OCI-M1 (cell line): Measurements from ENCODE around the gene EDRF1.

Source experiments
- DNase-seq: peaks from one replicate; lab custom pipeline; 2025; lab: John Stamatoyannopoulos, UW

The EDRF1 gene

GRCh38 chr10:125792342-125793300, 73.1 kb downstream of the EDRF1 start:
- DNase-seq = no peak

GRCh38 chr10:125795128-125795527, 75.6 kb downstream of the EDRF1 start:
- no peak for DNase-seq

GRCh38 chr10:125795637-125796190, 76.2 kb downstream of the EDRF1 start:
- no peak for DNase-seq

GRCh38 chr10:125797424-125797823, 77.9 kb downstream of the EDRF1 start:
- no peak for DNase-seq

- DNase-seq = no peak
Observed at GRCh38 chr10:125797994-125798662, 78.6 kb downstream of the EDRF1 start.

GRCh38 chr10:125799451-125800182, 80.1 kb downstream of the EDRF1 start:
- DNase-seq = peak; percentile 13

- no peak for DNase-seq
Observed at GRCh38 chr10:125801574-125801973, 82.1 kb downstream of the EDRF1 start.

- no peak for DNase-seq
Observed at GRCh38 chr10:125802131-125802530, 82.6 kb downstream of the EDRF1 start.

GRCh38 chr10:125802739-125803138, 83.2 kb downstream of the EDRF1 start:
- no peak for DNase-seq

- no peak for DNase-seq
Observed at GRCh38 chr10:125808047-125808446, 88.5 kb downstream of the EDRF1 start.

- DNase-seq = no peak
Observed at GRCh38 chr10:125811251-125811650, 91.7 kb downstream of the EDRF1 start.

- DNase-seq = no peak
Observed at GRCh38 chr10:125812128-125812750, 92.7 kb downstream of the EDRF1 start.
